Tongue (tissue), 2 donors: ENCODE measurements around the gene THRB. TPM values are rescaled to one million over a fixed set of nuclear protein-coding genes. Genes with fewer than 3 reads are reported as not detected.

Experiments
- DNase-seq: peaks from one replicate; pipeline ENCODE4 v3.0.0-alpha.2; 2015
- total RNA-seq: library from RNA; depleted of rRNA; stranded (reverse); fragments of >200 nt; gene quantifications from one replicate; pipeline ENCODE4 v1.2.3, GENCODE V29; 2014

The THRB gene
- total RNA-seq, 1 donor from 2014 or later, result 3.4 TPM

DNA sequence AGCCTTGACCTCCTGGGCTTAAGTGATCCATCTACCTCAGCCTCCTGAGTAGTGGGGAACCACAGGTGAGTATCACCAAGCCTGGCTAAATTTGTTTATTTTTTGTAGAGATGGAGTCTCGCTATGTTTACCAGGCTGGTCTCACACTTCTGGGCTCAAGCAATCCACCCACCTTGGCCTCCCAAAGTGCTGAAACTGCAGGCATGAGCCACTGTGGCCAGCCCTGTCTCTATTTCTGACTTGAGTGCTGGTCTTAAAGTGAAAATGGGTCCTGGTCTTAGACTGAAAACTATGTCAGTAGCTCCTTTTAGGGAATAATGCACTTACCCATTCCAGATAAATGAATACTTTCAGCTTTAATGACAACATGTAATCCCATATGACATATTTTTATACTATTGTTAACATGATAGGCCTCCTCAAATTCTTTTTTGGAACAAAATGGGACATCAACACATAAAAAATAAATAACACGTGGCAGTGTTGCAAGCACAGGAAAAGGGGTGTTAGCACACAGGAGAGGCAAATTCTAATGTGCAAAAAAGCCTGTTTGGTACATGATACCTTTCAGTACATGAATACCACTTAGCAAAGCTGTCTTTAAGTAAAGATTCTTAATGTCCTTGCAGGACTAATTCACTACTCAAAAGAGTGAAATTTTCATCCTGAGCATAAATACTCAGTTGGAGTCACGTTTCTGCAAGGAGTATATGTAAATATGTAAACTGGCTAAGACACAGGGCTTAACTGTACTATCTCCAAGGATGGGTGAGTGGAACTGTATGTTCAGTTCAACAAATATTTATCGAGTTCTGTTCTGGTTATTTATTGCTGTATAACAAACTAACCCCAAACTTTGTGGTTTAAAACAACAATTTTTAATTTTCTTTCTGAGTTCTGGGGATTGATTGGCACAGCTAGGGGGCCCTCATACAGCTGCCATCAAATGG, 354.9 kb downstream of the THRB start:
- peak; percentile 23 for DNase-seq

DNA sequence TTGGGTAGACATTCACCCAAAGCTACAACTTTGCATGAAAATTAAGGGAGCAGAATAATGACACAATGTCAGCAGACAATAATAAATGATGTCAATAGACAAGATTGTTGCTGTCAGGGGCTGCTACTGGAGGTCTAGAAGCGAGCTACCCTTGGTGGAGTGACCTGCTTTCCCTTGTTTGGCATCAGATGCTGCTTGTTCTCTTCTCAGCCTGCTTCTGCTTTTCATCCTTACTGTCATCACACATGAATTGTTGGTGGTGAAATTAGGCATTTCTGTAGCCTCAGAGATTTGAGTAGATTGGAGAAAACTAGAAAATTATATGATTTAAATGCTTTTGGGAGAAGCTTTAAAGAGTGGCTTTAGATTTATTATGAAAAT, 355.8 kb downstream of the THRB start:
- no peak for DNase-seq

DNA sequence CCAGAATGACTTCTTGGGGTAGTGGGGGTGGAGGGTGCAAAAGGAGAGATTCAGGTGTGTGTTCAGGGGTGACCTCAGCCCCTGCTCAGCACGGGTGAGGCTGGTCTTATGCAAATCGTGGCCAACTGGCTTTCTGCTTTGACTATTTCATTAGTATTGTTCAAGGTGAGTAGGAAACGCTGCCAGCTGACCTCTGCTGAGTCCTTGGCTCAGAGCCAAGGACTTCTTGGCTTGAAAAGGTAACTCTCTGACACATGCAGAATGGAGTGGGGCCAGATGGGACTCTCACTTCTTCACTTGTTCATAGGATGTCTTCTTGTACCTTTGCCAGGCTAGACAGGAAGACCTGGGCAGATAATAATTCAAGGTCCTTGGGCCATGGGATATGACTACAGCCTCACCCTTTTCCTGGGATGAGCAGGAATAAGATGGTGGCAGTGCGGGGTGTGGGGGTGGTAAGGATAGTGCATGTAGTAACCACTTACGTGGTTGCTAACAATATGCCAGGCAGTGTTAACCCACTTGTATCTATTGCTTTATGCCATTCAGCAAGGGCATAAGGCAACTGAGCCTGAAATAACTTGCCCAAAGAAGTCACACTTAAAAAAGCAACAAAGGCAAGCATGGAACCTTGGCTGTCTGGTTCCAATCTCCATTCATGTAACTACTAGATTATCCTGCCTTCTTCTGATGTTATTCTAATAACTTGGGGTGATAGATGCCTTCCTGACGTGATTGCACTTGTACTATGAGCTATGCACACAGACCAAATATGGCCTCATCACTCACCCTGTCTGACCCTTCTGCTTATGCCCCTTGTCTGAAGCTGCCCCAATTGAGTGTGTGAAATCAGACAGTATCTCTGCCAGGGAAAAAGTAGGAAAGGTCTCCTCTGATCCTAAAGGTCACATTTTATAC, 356.4 kb downstream of the THRB start:
- DNase-seq, result no peak

DNA sequence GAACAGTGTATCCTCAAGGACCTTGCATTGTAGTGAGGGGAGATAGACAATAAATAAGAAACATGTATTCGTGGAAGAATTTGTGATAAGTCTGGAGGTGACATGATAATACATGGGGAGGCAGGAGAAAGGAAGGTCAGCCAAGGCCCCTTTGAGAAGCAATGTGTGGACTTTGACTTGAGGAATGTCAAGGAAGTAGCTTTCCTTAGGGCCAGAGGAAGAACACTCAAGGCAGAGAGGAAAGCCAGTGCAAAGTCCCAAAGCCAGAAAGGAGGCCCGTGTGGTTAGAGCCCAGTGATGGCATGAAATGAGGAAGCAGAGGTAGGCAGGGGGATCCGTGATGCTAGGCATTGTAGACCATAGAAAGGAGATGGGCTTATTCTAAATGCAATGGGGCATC, 357.3 kb downstream of the THRB start:
- no peak for DNase-seq

DNA sequence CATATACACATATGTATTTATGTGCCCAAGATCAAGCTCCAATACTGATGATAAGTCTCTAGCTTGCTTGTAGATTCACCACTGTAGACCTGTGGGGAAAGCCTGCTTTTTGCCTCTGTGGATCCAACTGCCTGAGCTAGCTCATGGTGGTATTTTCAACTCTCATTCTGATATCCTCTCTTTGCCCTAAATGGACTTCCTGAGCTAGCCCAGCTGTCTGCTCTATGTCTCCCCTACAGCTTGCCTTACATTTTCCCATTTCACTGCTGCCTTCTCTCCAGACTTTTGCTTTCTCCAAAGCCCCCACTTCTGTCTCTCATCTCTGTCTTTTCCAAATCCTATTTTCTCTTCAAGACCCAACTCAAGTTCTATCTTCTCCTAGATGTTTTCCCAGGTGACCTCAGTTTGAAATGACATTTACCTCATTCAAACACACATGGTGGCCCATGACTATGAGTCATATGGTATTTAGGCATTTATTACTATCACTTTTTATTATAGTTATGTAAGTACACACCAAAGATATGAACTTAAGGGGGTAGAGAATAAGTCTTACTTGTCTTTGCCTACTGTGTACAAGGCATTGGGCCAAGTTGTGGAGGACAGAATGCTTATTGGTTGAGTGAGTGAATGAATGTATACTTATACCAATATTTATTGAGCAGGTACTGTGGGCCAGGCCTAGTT, 357.9 kb downstream of the THRB start:
- no peak for DNase-seq

DNA sequence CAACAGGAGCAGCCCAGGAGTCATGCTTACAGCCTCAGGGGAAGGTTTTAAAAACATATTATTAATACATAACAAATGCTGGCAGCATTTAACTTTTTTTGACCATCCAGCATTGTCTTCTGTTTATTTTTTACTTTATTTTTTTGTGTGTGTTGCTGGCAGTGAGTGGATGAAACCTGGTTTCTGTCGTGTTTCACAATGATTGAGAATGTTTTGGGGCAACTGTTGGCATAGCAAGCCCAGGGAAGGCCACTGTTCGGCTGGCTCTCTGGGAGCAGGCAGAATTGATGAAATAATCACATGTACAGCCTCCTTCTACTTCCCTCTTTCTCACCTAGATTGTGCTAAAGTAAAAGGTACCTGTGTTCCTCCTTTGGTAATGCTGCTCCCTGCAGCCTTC, 359.4 kb downstream of the THRB start:
- DNase-seq, result no peak

DNA sequence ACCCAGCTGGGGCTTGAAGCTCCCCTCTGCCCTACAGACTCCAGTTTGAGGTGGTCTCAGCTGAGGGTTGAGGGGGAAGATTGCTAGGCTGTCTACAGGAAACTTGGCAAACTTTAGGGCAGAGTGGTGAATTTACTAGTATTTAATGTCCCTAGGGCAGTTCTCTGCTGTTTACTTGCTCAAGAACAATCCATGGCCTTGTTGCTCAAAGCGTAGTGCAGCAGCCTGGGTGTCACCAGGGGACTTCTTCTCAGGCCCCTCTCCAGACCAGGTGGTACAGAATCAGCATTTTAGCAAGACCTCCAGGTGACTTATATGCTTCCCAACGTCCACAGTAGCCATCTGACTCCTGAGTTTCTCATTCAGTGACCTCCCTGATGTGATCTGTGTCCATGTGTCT, 360.7 kb downstream of the THRB start:
- no peak for DNase-seq

DNA sequence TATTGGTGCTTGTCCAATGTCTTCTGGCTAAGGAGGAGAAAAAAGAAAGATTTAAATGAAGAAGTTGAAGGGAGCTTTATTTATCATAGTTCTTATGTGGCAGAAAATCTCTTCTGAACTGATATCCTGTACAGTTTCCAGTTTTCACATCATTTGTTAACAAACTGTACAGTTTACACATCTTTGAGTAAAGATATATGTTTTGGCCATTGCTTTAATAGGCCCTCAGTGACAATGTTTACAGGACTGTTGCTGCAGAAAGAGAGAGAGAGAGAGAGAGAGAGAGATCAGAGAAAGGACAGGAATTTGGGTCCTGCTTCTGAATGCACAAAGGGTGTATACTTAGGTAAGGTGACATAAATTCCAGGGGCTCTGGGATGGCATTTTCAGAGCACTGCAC, 361.2 kb downstream of the THRB start:
- no peak for DNase-seq

DNA sequence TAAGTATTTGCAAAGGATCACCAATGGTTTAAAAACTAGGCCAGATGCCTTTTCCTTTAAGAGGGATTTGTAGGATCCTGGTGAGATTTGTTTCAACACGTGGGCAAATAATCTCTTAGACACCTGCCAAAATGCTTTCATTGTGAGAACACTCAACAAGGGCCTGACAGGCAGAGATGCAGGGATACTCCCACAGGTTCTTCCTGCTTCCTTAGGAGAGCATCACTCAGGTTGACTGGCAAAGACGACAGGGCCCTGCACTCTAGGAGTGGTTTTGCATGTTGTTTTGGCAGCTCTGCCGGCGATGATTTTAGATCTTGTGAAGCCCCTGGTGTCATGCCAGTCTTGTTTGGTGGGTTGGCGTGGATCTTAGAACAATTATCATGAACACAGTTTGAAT, 365.1 kb downstream of the THRB start:
- DNase-seq, result peak; percentile 56

DNA sequence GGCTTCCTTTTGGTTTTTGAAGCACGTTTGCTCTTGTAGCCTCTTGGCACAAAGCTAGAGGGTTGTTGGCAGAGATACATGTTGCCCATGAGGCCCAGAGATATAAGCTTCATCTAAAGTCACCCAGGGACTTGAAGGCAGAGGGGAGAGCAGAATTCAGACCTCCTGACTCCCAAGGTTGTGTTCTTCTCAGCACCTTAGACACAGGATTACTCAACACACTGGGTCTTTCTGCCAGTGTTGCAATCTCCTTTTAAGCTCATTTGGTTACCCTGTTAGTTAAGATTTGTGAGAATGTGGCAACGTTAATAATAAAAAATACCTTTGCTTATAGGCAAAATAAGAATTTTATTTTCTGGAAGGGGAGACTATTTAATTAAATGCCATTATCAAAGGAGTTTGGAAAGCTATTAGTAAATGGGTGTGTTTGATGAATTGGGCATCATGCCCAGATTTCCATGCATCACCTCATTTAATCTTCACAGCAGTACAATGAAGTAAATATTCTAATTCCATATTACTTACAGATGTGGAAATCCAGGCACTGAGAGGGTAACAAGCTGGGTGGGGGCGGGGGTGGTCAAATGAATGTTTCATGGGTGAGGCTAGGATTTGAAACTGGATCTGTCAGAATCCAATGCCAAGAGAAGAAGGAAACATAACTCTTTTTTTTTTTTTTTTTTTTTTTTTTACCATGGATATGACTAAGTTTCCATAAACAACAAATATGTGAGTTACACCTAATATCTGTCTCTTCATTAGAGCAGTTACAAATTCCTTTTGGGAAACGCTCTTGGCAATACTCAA, 366.2 kb downstream of the THRB start:
- peak; percentile 42 for DNase-seq

DNA sequence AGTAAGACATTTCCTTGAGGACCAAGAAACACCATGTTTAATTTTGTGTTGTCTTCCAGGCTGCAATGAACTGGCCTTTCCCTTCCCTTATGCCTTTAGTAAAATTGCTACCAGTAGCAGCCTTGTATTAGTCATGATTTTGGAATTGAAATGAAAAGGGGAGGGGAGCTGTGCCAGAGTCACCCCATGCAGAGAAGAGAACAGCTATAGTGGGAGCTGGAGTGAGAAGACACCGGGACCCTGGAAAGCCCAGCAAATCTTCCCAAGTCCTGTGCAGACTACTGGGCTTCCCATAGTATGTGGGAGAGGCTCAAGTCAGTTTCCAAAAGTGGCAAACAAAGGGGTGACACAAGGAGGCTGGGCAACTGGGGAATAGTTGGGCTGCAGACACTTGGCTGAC, 371.1 kb downstream of the THRB start:
- DNase-seq, result no peak

DNA sequence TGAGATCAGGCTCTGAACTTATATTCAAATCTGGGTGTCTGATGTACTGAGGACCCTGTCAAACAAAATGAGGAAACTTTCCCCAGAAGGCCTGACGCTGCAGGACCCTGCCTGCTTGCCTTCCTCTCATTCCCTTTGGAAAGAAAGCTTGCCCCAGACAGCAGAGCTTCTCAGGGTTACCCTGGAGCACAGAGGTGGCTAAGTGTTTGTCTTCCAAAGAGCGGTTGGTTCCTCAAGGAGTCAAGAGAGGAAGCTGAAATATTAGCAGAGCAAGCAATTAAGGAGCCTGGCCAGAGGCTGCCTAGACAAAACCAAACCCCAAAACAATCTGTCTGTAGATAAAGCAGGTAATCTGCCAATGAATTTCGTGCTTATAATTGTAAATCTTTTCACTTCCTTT, 374.2 kb downstream of the THRB start:
- no peak for DNase-seq

DNA sequence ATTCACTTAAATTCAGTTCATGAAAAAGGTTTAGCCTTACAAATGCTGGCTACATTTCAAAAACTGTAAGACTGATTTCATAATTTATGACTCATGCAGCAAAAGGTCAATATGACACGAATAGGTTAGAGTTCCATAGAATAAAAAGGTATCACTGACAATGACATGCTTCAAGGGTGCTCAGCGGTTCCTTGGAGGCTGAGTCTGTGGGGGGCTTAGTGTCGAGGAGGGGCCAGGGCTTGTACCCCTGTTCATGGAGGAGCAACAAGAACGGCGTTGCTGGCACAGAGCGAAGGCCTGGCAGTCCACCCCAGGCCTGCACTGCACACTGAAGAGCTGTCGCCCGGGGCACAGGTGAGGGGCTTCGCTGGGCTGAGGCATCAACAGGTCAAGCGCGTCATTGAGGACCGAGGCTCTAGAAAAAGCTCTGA, 375.3 kb downstream of the THRB start:
- no peak for DNase-seq

DNA sequence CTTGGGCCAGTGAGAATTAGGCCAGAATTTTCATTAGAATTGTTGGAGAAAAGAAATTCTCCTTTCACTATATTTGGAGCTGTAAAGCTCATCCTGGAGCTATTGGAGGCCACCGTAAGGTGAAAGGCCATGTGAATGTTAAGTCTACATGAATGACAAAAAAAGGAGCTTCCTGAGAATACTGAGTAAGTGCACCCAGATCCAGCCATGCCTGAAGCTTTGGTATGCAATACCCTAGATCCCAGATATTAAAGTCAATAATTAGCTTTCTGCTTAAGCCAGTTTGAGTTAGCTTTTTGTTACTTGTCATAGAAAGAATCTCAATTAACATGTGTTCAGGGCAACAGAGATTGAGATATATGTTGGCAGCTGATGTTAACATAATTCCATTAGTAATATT, 377.1 kb downstream of the THRB start:
- DNase-seq, result no peak

DNA sequence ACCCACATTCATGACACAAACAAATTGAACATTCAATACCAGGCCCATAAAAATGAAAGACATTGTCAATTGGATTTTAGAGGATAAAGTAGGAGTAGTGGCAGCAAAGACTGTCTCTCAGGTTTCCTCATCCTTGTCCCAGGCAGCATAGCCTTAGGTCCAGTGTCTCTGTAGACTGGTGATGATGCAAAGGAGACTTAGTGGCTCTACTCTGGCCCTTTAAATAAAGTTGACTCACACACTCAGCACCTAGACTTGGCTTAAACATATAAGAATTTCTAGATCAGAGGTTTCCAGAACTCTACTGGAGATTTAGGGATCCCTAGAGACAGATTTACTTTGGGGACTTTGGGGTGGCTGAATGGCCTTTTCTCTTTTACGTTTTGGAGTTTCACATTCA, 382.9 kb downstream of the THRB start:
- DNase-seq, result no peak

DNA sequence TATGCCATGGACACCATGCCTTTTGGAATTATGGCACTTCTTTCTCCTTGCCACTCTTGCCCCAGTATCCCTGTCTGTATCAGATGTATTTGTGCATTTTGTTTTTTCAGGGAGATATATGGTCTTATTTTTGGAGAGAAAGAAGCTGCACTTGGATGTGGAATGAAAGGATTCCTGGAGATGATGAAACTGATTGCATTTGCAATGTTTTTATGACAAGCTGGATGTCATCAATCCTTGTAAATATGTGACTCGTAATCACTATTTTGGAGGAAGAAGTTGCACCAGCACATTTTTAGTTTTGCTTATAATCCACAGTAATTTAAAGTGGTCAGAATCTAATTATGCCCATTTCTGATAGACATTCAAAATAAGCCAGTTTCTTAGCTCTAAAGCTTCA, 384.6 kb downstream of the THRB start:
- DNase-seq, result no peak

DNA sequence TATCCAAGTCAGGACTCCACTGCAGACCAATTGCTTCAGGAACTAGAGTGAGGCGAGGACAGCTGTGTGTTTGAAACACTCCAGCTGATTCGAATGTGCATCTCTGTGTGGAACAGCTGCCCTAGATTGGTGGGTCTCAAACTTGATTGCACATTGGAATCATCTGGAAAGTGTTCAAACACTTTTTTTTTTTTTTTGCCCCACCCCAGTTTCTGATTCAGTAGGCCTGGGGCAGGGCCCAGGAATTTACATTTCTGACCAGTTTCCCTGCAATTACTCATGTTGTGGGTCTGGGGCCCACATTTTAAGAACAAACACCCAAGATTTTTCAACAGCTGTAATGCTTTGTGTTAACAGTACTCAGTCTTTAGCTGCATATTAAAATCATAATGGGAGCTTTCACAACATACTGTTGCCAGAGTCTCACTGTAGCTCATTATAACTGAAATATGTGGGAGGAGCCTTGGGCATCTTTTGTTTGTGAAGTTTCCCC, 392.9 kb downstream of the THRB start:
- peak; percentile 45 for DNase-seq

DNA sequence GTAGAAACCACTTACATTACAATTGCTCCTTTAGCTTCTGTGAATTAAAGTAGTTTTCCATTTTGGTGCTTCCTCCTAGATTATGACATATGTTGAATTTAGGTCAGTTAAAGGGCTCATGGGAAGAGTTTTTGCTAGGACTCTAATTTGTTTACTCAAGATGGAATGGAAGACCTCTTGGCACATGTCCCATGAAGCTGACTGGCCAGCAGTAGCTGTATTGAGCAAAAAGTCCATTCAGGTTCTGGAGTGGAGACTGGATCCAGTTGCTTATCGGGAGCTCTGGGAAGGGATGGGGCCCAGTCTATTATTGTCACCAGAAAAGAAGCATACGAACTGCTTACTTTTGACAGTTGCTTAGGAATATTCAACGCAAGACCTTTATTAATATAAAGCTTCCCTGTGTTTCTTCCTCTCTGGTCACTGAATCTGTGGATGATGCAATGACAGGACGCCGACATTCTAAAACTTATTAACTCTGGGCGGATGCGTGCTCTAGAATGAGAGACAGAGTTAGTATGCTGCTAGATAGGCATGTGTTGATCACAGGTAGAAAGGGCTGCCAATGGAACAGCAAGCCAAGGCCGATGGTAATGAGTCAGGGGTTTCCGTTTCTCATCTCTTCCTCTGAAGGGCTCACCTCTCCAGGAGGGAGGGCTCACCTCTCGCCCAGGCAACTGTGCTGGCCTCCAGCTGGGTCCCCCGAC, 393.8 kb downstream of the THRB start:
- no peak for DNase-seq

DNA sequence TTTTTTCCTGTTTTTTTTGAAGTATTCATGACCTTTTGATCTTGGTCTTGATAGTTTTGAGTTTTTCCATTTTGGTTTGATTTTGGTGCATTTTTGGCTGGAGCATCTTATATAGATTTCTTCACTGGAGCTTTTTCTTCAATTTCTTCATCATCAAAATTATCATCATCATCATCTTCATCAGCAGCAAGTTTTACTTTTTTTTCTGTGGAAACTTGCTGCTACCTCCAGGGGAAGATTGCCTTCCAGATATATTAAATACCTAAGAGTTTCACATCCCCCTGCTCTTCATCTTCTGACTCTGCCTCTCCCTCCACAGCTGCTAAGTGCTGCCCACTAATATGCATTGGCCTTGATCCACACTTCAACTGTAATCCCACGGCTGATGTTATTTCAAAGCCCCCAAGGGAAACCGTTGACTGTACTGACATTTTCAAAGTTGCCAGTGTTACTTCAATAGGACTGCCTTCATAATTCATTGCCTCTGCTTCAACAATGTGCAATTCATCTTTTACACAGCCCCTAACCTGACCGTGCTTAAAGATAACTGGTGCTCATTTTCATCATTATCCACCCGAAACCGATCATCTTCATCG, 397.9 kb downstream of the THRB start:
- peak; percentile 30 for DNase-seq

DNA sequence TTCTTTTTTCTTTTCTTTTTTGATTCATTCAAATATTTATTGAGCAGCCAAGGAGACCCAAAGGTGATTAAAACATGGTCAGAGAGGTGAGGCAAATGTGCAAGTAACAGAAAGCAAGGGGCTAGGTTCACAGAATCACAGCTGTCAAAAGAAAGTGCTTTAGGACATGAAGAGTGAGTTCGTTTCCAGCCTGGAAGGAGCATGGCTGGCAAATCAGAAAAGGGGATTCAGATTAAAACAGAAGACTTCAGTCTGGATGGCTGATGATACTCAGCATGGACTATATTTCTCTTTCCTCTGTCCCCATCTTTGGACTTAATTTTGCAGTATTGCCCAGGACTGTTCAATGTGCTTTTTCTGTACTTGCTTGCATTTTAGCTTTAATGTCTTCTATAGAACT, 398.4 kb downstream of the THRB start:
- no peak for DNase-seq
